Keratinocyte (primary cell): ENCODE data around the gene SMAD3. TPM values are rescaled to one million over a fixed set of nuclear protein-coding genes. Genes with fewer than 3 reads are reported as not detected.
A peak's percentile ranks its signal among the peaks of the same experiment; 100 is the strongest.

Experiments used
- DNase-seq: peaks from one replicate; pipeline ENCODE4 v3.0.0-alpha.2; 2011; ENCODE audit warnings: low read depth, missing footprints, low spot score
- FAIRE-seq: peaks from 2 replicates; lab custom pipeline; 2011; peaks lifted over from hg19 to GRCh38; lab: Jason Lieb, UNC
- H2AFZ ChIP-seq: 2 replicates; pipeline ENCODE4 v1.6.0; 2012; ENCODE audit warnings: low read length, control low read depth, inconsistent platforms; ENCODE audit not compliant: control insufficient read depth
- H3K27ac ChIP-seq: 2 replicates; pipeline ENCODE4 v1.5.1; 2011; ENCODE audit warnings: low read length; ENCODE audit not compliant: control insufficient read depth, insufficient read depth
- H3K27me3 ChIP-seq: 3 replicates; pipeline ENCODE4 v1.6.0; 2011; ENCODE audit warnings: low read length; ENCODE audit not compliant: control insufficient read depth, insufficient read depth; ENCODE audit errors: extremely low read depth
- H3K36me3 ChIP-seq, 2 experiments: 2 replicates in 1 of 2; 3 replicates in 1 of 2; pipeline ENCODE4 v1.5.1; 2011; ENCODE audit warnings: low read length in 2 of 2, mild to moderate bottlenecking in 1 of 2; ENCODE audit not compliant: control insufficient read depth in 2 of 2, insufficient read depth in 2 of 2; ENCODE audit errors: extremely low read depth in 1 of 2
- H3K4me1 ChIP-seq: 3 replicates; pipeline ENCODE4 v1.5.1; 2011; ENCODE audit warnings: low read length; ENCODE audit not compliant: control insufficient read depth, insufficient read depth; ENCODE audit errors: extremely low read depth
- H3K4me2 ChIP-seq: 3 replicates; pipeline ENCODE4 v1.6.0; 2011; ENCODE audit warnings: low read depth, low read length; ENCODE audit not compliant: control insufficient read depth, insufficient read depth; ENCODE audit errors: extremely low read depth
- H3K4me3 ChIP-seq, 3 experiments: fragments of 200-600 bp in 1 of 3; sonication (generic) in 1 of 3; 2 replicates in 2 of 3; 3 replicates in 1 of 3; pipeline ENCODE4 v1.5.1; 2011 to 2016; ENCODE audit warnings: low read length in 3 of 3, mild to moderate bottlenecking in 3 of 3, control low read depth in 2 of 3, inconsistent platforms in 1 of 3, low read depth in 1 of 3, mixed read lengths in 1 of 3, mixed run types in 1 of 3, moderate library complexity in 1 of 3; ENCODE audit not compliant: control insufficient read depth in 2 of 3, insufficient read depth in 2 of 3; ENCODE audit errors: extremely low read depth in 1 of 3
- H3K79me2 ChIP-seq: 2 replicates; pipeline ENCODE4 v1.6.0; 2012; ENCODE audit warnings: low read length; ENCODE audit not compliant: control insufficient read depth, insufficient read depth
- H3K9ac ChIP-seq: 3 replicates; pipeline ENCODE4 v1.6.0; 2011; ENCODE audit warnings: low read length; ENCODE audit not compliant: control insufficient read depth, insufficient read depth; ENCODE audit errors: extremely low read depth
- H3K9me1 ChIP-seq: 3 replicates; pipeline ENCODE4 v1.6.0; 2011; ENCODE audit warnings: low read length; ENCODE audit not compliant: control insufficient read depth, insufficient read depth; ENCODE audit errors: extremely low read depth
- H3K9me3 ChIP-seq: 2 replicates; pipeline ENCODE4 v1.5.1; 2012; ENCODE audit warnings: low read depth, low read length; ENCODE audit not compliant: control insufficient read depth
- H4K20me1 ChIP-seq: 3 replicates; pipeline ENCODE4 v1.6.0; 2011; ENCODE audit warnings: low read length; ENCODE audit not compliant: control insufficient read depth, insufficient read depth; ENCODE audit errors: extremely low read depth
- CTCF ChIP-seq, 3 experiments: IDR thresholded peaks in 1 of 3; conservative IDR thresholded peaks in 1 of 3; optimal IDR thresholded peaks in 1 of 3; 2 replicates in 2 of 3; 3 replicates in 1 of 3; pipeline versions ENCODE3 to v1.5.1; 2011; ENCODE audit warnings: low read length in 3 of 3, mild to moderate bottlenecking in 3 of 3, moderate library complexity in 2 of 3, control low read depth in 1 of 3, inconsistent platforms in 1 of 3; ENCODE audit not compliant: insufficient read depth in 2 of 3; ENCODE audit errors: extremely low read depth in 1 of 3
- EZH2 ChIP-seq: IDR thresholded peaks from one replicate; pipeline ENCODE4 v1.6.1; 2012; ENCODE audit warnings: inconsistent platforms, mild to moderate bottlenecking, low read length, moderate library complexity
- dilution Hi-C: fragments of 300-500 bp; cut with MboI; formaldehyde crosslinking; loops from one replicate; pipeline ENCODE4 v1.7.0; 2020; ENCODE audit warnings: low sequenced_read_pairs; ENCODE audit not compliant: extremely low pct_ligation_motif_present
- polyA plus RNA-seq, 5 experiments: library from polyadenylated mRNA; depleted of rRNA in 3 of 5; stranded (reverse) in 3 of 5; stranded (forward) in 1 of 5; unstranded in 1 of 5; fragments of >200 nt; gene quantifications; 1 replicate in 1 of 5; 2 replicates in 3 of 5; 3 replicates in 1 of 5; pipeline versions ENCODE4 v1.2.1 to v1.2.3, GENCODE V29; 2011 to 2012; ENCODE audit warnings: missing spikeins in 2 of 5, low read depth in 1 of 5, low replicate concordance in 1 of 5

The SMAD3 gene
- polyA plus RNA-seq, 1 donor (not counting 4 experiments of a cell fraction or from before 2014, with no cell fraction given): 33.7 TPM

GRCh38 chr15:67173786-67174185, 108.4 kb downstream of the SMAD3 start:
- Histone ChIP-seq H3K27me3 (no peaks in the 10 kb centered on the region), H3K9me3 (no peaks in the 10 kb centered on the region), H3K36me3 (peaks cover 25 to 58% of the 10 kb centered on the region in 2 experiments), H3K79me2 (peaks cover 22% of the 10 kb centered on the region), H3K9ac (peak overlapping the region; percentile 54), H3K27ac (peak overlapping the region; percentile 79), H2AFZ (no peak overlapping the region), H3K4me3 (no peak overlapping the region), H3K4me1 (peaks cover 55% of the 10 kb centered on the region), H3K9me1 (peaks cover 3% of the 10 kb centered on the region), H3K4me2 (no peak overlapping the region), H4K20me1 (no peaks in the 10 kb centered on the region)
- dilution Hi-C loops: no loop called here
- DNase-seq (no peak), FAIRE-seq (no peak)
- TF ChIP-seq CTCF (optimal IDR thresholded peaks at IDR 0.05 in 1 of 3, IDR thresholded peaks at IDR 0.05 in 1 of 3, conservative IDR thresholded peaks at IDR 0.05 in 1 of 3; ENCODE audit: extremely low read depth in 1 of 3, insufficient read depth in 2 of 3, low read length in 3 of 3) (no peak), EZH2 (no peak)

- H2AFZ ChIP-seq: no peak overlapping the region
- peaks cover 55% of the 10 kb centered on the region for H3K4me1 ChIP-seq
- H3K27ac ChIP-seq: peak overlapping the region; percentile 79
- H3K9ac ChIP-seq: peak overlapping the region; percentile 54
- dilution Hi-C loops: no loop called here
- no peak for TF ChIP-seq CTCF (optimal IDR thresholded peaks at IDR 0.05 in 1 of 3, IDR thresholded peaks at IDR 0.05 in 1 of 3, conservative IDR thresholded peaks at IDR 0.05 in 1 of 3; ENCODE audit: extremely low read depth in 1 of 3, insufficient read depth in 2 of 3, low read length in 3 of 3)
- no peak for TF ChIP-seq EZH2
- peak overlapping the region in 1 of 3 experiments; percentile 37 for H3K4me3 ChIP-seq
- H3K27me3 ChIP-seq: no peaks in the 10 kb centered on the region
- no peaks in the 10 kb centered on the region for H3K9me3 ChIP-seq
- DNase-seq (no peak), FAIRE-seq (no peak)
- peaks cover 26% of the 10 kb centered on the region for H3K79me2 ChIP-seq
- peaks cover 3% of the 10 kb centered on the region for H3K9me1 ChIP-seq
- peak overlapping the region; percentile 50 for H3K4me2 ChIP-seq
- H4K20me1 ChIP-seq: no peaks in the 10 kb centered on the region
- peaks cover 24 to 62% of the 10 kb centered on the region in 2 experiments for H3K36me3 ChIP-seq
Measured at GRCh38 chr15:67174446-67174845, 109.0 kb downstream of the SMAD3 start.
